Measurements from ENCODE around the gene AHCTF1. TPM values are rescaled to one million over a fixed set of nuclear protein-coding genes. Genes with fewer than 3 reads are reported as not detected.

The AHCTF1 gene
- total and polyA plus RNA-seq, 2 of the 8 experiments (the other 6 are each of a cell fraction or from before 2014, with no cell fraction given), result 7.9 to 44.5 TPM

DNA sequence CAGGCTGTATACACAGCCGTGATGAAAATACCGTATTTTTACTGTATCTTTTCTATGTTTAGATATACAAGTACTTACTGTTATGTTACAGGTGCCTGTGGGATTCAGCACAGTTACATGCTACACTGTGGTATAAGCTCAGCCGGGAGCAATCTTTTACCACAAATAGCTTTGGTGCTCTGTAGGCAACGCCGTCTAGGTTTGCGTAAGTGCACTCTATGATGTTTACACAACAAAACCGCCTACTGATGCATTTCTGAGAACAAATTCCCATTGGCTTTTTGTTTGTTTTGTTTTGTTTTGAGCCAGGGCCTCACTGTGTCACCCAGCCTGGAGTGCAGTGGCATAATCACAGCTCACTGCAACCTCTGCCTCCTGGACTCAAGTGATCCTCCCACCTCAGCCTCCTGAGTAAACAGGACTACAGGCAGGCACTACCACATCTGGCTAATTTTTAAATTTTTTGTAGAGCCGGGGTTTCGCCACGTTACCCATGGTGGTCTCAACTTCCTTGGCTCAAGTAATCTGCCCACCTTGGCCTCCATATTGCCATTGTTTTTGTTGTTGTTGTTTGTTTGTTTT lies 126.5 kb downstream of the AHCTF1 start:
- Histone ChIP-seq H3K4me2 (ENCODE audit: insufficient read depth in 1 of 2, low read depth in 2 of 2, low read length in 2 of 2) (no peak overlapping the region), H3K79me2 (ENCODE audit: control insufficient read depth in 1 of 2, insufficient read depth in 2 of 2, low read length in 2 of 2) (no peaks in the 10 kb centered on the region), H3K4ac (replicated peaks; ENCODE audit: insufficient read length, low read depth, low read length) (no peak overlapping the region), H3K27me3 (replicated peaks in 1 of 4; ENCODE audit: control insufficient read depth in 3 of 4, extremely low read depth in 1 of 4, insufficient read depth in 3 of 4, low read length in 3 of 4) (no peaks in the 10 kb centered on the region), H3K36me3 (ENCODE audit: control insufficient read depth in 2 of 4, insufficient read depth in 4 of 4, low read length in 3 of 4) (no peaks in the 10 kb centered on the region), H2BK12ac (ENCODE audit: low read depth, low read length) (no peak overlapping the region), H3K9me3 (ENCODE audit: insufficient read depth in 2 of 2, low read depth in 1 of 2, low read length in 1 of 2) (no peaks in the 10 kb centered on the region), H3K56ac (replicated peaks; ENCODE audit: insufficient read length, low read depth, low read length) (no peak overlapping the region), H4K8ac (ENCODE audit: extremely low read depth, insufficient read depth, low read length) (no peak overlapping the region), H3K9ac (replicated peaks in 1 of 4; ENCODE audit: extremely low read depth in 1 of 4, low read depth in 3 of 4, low read length in 3 of 4) (no peak overlapping the region), H3K4me1 (replicated peaks in 1 of 4; ENCODE audit: control insufficient read depth in 3 of 4, insufficient read depth in 4 of 4, low read length in 3 of 4) (no peaks in the 10 kb centered on the region), H3K27ac (ENCODE audit: low read depth, low read length) (no peak overlapping the region), H3K4me3 (ENCODE audit: extremely low read depth in 1 of 4, insufficient read depth in 2 of 4, low read depth in 3 of 4, low read length in 4 of 4) (no peak overlapping the region), H3K23me2 (ENCODE audit: low read depth, low read length) (no peaks in the 10 kb centered on the region), H2BK120ac (replicated peaks; ENCODE audit: low read depth, low read length) (no peak overlapping the region), H2BK20ac (ENCODE audit: low read length) (no peak overlapping the region), H4K91ac (replicated peaks; ENCODE audit: insufficient read length, low read length) (no peak overlapping the region), H4K20me1 (replicated peaks in 1 of 2; ENCODE audit: control insufficient read depth in 1 of 2, insufficient read depth in 2 of 2, low read length in 2 of 2) (no peaks in the 10 kb centered on the region), H2BK5ac (ENCODE audit: low read depth, low read length) (no peak overlapping the region), H3K23ac (ENCODE audit: insufficient read length) (no peak overlapping the region), H4K5ac (ENCODE audit: insufficient read length, low read depth, low read length) (no peak overlapping the region), H3K18ac (ENCODE audit: extremely low read depth, low read length) (no peak overlapping the region), H3K14ac (ENCODE audit: insufficient read length) (no peak overlapping the region), H2AFZ (ENCODE audit: low read length) (no peak overlapping the region), H3K79me1 (ENCODE audit: low read depth, low read length) (no peaks in the 10 kb centered on the region), H2AK5ac (ENCODE audit: low read depth, low read length) (no peak overlapping the region), H2BK15ac (ENCODE audit: low read length) (no peak overlapping the region)
- DNase-seq (ENCODE audit: low read depth in 1 of 2, low spot score in 2 of 2) (no peak), FAIRE-seq (no peak)
- ChIA-PET POLR2A (ENCODE audit: partially characterized antibody) (no interaction called here), CTCF (ENCODE audit: partially characterized antibody) (no interaction called here)
- WGBS, 2 experiments (ENCODE audit: extremely low coverage in 1 of 2, insufficient coverage in 1 of 2, insufficient read length in 1 of 2, insufficient replicate concordance in 2 of 2, low coverage in 1 of 2, low lambda C conversion rate in 2 of 2, missing lambda C conversion rate in 1 of 2), result 91% methylated on average over 10 of the region's 10 CpGs; no CpG with 5 or more reads in 1 of the 2 experiments
- TF ChIP-seq JUN (IDR thresholded peaks at IDR 0.05; ENCODE audit: low read depth, low read length) (no peak), KDM1A (IDR thresholded peaks at IDR 0.05; ENCODE audit: borderline replicate concordance, low read length) (no peak), CTBP2 (IDR thresholded peaks at IDR 0.05; ENCODE audit: borderline replicate concordance, insufficient read depth, insufficient read length, low read length) (no peak), SP2 (IDR thresholded peaks at IDR 0.05; ENCODE audit: low read length) (no peak), TEAD4 (IDR thresholded peaks at IDR 0.05; ENCODE audit: low read depth, low read length) (no peak), MAFK (IDR thresholded peaks at IDR 0.05; ENCODE audit: low read depth, low read length) (no peak), BACH1 (IDR thresholded peaks at IDR 0.05; ENCODE audit: low read length) (no peak), TAF1 (IDR thresholded peaks at IDR 0.05; ENCODE audit: low read depth, low read length) (no peak), CHD2 (IDR thresholded peaks at IDR 0.05; ENCODE audit: low read length) (no peak), TCF12 (IDR thresholded peaks at IDR 0.05; ENCODE audit: low read depth, low read length) (no peak), GTF2F1 (IDR thresholded peaks at IDR 0.05; ENCODE audit: borderline replicate concordance, low read depth, low read length) (no peak)
- TF ChIP-seq, protein P1, sequence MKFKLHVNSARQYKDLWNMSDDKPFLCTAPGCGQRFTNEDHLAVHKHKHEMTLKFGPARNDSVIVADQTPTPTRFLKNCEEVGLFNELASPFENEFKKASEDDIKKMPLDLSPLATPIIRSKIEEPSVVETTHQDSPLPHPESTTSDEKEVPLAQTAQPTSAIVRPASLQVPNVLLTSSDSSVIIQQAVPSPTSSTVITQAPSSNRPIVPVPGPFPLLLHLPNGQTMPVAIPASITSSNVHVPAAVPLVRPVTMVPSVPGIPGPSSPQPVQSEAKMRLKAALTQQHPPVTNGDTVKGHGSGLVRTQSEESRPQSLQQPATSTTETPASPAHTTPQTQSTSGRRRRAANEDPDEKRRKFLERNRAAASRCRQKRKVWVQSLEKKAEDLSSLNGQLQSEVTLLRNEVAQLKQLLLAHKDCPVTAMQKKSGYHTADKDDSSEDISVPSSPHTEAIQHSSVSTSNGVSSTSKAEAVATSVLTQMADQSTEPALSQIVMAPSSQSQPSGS (IDR thresholded peaks at IDR 0.05; ENCODE audit: low read length), result no peak
- TF ChIP-seq, protein P2, sequence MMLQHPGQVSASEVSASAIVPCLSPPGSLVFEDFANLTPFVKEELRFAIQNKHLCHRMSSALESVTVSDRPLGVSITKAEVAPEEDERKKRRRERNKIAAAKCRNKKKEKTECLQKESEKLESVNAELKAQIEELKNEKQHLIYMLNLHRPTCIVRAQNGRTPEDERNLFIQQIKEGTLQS (IDR thresholded peaks at IDR 0.05; ENCODE audit: insufficient read depth, low read depth, low read length), result no peak
